Fibroblast of peridontal ligament (primary cell): ENCODE measurements around the gene DNAJC17.

Experiments used
- DNase-seq: peaks from one replicate; pipeline ENCODE4 v3.0.0-alpha.2; 2010; ENCODE audit errors: extremely low read depth

The DNAJC17 gene

GRCh38 chr15:40743485-40743901 is 63.8 kb downstream of the DNAJC17 start:
- DNase-seq: no peak

DNA sequence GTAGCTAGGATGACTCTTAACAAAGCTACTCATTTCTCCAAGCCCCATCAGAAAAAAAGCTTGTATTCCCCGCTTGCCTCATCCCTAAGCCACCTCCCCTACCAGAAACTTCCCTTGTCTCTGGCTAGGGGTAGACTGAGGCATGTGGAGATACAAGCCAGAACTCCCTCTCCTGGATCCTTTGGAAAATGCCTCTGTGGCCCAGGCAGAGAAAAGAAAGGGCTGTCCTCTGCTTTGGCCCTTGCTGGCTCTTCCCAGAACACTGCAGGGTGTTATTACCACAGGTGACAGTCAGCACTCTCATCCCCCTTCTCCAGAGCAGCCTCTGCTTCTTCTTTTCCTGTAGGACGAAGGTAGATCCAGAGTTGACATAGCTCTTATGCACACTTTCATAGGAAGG is 67.4 kb downstream of the DNAJC17 start:
- DNase-seq: no peak

DNA sequence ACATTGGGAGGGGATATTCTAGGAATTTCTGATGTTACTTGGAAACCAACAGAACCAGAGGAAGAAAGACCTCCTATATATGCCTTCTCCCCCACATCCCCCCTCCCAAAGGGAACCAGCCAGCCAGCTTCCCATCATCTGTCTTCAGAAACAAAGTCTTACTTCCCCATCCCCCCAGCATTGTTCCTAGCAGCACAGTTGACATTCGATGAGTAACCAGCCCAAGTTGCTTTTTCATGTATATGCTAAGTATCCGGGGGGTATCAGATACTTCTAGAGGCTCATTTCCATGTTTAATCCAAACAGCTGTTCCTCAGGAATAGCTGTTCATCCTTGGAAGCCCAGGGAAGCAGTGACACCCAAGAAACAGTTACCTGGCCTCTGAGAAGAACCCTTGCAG is 68.2 kb downstream of the DNAJC17 start:
- DNase-seq: no peak

- no peak for DNase-seq
Observed at GRCh38 chr15:40737048-40737447, 70.2 kb downstream of the DNAJC17 start.

- no peak for DNase-seq
Observed at GRCh38 chr15:40736575-40736974, 70.7 kb downstream of the DNAJC17 start.

- DNase-seq: no peak
Observed at GRCh38 chr15:40731034-40731433, 76.2 kb downstream of the DNAJC17 start.

DNA sequence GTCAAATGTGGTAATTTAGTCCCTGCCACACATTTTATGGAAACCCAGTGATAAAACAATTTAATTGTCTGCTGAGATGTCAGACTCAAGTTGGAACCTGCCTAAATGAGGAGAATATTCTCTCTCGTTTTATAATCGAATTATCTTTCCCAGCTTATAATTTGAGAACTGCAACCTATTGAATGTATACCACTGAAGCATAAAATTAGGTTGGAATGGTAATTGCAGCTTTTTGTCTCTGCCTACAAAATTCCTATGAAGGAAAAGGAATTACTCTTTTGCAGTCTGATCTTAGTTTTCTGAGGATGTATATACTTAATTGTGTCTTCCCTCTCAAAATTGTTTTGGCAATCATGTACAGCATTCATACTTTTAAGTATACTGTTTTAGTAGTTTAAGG is 83.4 kb downstream of the DNAJC17 start:
- DNase-seq: no peak

DNA sequence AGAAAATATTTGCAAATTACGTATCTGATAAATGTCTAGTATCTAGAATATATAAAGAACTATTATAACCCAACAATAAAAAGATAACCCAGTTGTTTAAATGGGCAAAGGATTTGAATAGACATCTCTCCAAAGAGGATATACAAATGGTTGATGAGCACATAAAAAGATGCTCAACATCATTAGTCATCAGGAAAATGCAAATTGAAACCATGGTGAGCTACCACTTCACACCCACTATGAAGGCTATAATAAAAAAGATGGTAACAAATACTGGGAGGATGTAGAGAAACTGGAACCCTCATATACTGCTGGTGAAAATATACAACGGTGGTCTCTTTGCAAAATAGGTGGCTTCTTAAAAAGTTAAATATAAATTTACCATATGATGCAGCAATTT is 84.3 kb downstream of the DNAJC17 start:
- DNase-seq: peak; percentile 31

GRCh38 chr15:40722354-40722753 is 84.9 kb downstream of the DNAJC17 start:
- no peak for DNase-seq

GRCh38 chr15:40721701-40722100 is 85.6 kb downstream of the DNAJC17 start:
- peak; percentile 33 for DNase-seq

DNA sequence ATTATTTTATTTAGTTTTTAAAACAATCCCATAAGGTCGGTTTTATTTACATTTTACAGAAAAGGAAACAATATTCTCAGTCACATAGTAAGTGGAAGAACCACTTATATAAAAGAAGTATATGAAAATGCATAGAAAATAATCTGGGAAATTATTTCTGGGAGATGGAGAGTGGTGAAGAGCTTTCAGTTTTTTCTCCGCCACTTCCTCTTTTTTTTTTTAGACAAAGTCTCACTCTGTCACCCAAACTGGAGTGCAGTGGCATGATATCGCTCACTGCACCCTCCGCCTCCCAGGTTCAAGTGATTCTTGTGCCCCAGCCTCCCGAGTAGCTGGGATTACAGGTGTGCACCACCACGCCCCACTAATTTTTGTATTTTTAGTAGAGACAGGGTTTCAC is 91.1 kb downstream of the DNAJC17 start:
- DNase-seq: no peak
